Fibroblast of mammary gland (primary cell): ENCODE data around the gene EEFSEC.

ENCODE experiments used
- DNase-seq: peaks from one replicate; pipeline ENCODE4 v3.0.0-alpha.2; 2010; ENCODE audit warnings: low read depth
- H3K4me3 ChIP-seq: 2 replicates; pipeline ENCODE4 v1.5.1; 2011; ENCODE audit warnings: low read depth, mild to moderate bottlenecking, low read length, moderate library complexity; ENCODE audit not compliant: control insufficient read depth
- TF ChIP-seq, protein P1 (sequence below): conservative IDR thresholded peaks from 2 replicates; pipeline ENCODE4 v1.5.1; 2011; ENCODE audit warnings: low read depth, low read length, inconsistent platforms; ENCODE audit not compliant: control insufficient read depth, insufficient read depth

The EEFSEC gene

DNA sequence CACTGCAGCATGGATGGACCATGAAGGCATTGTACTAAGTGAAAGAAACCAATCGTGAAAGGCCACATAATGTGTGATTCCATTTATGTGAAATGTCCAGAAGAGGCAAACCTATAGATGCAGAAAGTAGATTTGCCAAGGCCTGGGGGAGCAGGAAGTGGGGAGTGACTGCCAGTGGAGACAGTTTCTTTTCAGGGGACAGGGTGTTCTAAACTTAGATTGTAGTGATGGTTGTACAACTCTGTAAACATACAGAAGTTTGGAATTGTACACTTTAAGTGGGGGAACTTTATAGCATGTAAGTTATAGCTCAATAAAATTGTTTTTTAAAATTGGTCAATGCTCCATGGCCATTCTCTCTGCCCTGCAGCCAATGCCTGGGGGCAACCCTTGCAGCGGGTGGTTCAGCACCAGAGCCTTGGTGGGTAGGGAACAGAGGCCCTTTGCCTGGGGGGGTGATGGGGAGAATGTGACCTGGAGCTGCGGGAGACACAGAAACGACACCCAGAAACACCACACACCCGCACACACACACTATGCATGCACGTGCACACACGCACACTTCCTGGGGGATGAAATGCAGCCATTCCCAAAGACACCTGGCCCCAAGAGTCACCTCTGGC is 270.4 kb downstream of the EEFSEC start:
- TF ChIP-seq, protein P1, sequence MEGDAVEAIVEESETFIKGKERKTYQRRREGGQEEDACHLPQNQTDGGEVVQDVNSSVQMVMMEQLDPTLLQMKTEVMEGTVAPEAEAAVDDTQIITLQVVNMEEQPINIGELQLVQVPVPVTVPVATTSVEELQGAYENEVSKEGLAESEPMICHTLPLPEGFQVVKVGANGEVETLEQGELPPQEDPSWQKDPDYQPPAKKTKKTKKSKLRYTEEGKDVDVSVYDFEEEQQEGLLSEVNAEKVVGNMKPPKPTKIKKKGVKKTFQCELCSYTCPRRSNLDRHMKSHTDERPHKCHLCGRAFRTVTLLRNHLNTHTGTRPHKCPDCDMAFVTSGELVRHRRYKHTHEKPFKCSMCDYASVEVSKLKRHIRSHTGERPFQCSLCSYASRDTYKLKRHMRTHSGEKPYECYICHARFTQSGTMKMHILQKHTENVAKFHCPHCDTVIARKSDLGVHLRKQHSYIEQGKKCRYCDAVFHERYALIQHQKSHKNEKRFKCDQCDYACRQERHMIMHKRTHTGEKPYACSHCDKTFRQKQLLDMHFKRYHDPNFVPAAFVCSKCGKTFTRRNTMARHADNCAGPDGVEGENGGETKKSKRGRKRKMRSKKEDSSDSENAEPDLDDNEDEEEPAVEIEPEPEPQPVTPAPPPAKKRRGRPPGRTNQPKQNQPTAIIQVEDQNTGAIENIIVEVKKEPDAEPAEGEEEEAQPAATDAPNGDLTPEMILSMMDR = no peak
- no peak for DNase-seq
- no peak overlapping the region for H3K4me3 ChIP-seq

DNA sequence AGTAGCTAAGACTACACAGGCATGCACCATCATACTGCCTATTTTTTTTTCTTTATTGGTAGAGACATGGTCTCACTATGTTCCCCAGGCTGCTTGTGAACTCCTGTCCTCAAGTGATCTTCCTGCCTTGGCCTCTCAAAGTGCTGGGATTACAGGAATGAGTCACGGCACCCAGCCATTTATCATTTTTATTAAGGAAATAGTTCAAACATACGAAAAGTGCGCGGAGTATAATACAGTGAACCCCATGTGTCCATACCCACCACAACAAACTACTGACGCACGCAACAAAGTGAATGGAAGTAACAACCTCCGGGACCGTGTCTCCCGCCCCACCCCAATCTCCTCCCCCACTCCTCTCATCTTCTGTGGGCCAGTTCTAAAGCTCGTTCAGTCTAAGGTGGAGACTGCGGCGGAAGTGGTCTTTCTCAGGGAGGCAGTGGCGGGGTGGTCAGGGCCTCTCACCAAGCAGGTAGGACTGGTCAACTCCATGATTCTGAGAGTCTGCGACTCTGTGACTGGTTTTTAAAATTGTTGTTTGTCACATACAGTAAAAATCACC is 271.3 kb downstream of the EEFSEC start:
- TF ChIP-seq, protein P1 = no peak
- DNase-seq = peak; percentile 74

DNA sequence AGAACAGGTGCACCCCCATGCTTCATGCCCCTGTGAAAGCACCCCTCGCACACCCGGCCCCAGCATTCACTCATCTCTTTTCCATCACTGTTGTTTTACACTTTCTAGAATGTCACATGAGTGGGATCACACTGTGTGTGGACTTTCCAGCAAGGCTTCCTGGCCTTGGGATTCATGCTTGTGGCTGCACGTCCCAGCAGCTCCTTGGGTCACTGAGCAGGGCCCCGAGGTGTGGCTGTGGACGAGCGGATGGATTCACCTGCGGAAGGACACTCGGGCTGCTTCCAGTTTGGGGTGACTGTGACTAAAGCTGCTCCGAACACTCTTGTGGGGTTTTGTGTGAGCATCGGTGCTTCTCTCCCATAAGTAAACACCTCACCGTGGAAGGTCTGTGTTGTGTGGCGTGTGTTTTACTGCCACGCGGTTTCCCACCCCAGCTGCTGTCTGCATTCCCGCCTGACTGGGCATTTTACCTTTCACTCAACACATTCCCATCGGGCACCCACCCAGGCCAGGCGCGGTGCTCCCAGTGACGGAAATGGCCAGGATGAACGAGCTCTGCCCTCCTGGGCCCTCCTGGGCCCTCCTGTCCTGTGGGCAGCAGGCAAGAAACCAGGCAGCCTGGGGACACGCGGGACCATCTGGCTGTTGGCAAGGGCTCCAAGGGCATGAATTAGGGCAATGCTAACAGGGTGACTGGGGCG is 272.0 kb downstream of the EEFSEC start:
- no peak overlapping the region for H3K4me3 ChIP-seq
- TF ChIP-seq, protein P1 = no peak
- no peak for DNase-seq

More for the DNA sequence above, 271.3 kb downstream of the EEFSEC start:
- H3K4me3 ChIP-seq = no peak overlapping the region

DNA sequence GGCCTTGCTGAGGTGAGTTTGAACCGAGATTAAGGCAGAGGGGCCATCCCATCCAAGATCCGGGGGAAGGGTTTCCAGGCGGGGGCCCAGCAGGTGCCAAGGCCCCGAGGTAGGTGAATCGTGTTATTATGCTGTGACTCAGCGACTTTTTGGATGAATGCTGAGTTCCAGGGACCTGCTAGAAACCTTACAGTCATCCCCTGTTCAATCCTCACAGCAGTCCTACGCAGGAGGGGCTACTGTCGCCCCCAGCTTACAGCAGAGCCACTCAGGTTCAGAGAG is 272.5 kb downstream of the EEFSEC start:
- H3K4me3 ChIP-seq = no peak overlapping the region
- no peak for DNase-seq
- TF ChIP-seq, protein P1 = no peak

DNA sequence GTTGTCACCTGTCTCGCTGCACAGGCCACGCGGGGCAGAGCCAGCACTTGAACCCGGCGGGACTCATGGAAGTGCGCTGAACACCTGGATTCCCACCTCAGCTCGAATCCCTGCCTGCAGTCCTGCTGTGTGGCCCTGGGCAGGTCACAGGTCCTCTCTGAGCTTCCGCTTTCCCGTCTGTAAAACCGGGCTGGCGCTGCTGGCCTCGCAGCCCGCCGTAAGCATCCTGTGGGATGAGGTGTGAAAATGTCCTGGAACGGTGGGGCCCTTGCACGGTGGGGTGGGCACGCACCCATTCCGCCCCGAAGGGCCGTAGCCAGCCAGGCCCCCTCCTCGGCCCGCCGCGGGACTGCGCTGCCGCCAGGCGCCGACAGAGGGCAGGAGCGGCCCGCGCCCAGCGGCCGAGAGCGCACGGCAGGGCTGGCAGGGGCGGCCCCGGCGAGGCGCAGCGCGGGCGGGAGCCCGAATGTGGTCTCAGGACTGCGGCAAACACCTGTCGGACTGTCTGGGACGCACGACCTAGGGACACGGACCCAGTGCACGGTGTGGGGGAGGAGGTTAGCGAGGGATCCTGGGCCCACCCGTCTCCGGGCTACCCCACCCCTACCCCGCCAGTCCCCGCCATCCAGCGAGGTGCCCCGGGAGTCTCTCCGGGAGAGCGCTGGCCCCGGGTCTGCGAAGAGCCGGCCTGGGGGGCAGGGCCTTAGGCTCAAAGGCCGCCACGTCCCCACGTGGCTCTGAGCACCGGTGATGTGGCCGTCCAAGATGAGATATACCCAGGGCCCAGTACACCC is 273.0 kb downstream of the EEFSEC start:
- H3K4me3 ChIP-seq = peak overlapping the region; percentile 4
- TF ChIP-seq, protein P1 = no peak
- peak; percentile 14 for DNase-seq

DNA sequence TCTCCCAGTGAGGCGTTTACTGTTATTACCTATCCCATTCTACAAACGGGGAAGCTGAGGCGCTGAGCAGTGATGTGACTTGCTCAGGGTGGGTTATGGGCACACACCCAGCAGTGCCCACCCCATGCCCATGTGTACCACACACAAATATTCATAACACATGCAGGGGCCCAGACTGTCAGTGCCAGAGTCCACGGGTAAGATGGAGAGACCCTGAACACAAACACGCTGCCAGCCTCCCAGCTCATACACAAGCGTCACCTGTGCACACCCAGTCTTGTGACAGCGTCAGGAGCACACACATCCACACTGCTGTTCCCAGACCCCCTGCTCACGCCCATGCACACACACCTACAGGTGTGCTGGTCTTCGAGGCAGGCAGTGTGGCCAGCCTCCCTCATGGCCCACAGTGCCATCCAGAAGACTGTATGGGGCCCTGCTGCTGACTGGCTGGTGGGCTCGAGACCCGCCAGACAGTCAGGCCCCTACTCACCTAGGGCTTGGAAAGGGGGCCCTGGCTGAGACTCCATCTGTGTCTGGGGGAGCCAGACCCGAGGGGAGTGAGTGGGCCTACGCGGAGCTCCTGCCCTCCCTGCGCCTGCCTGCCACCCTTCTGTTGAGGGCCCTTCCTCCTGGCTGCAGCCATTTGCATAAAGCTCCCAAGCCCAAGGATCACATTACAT is 274.0 kb downstream of the EEFSEC start:
- no peak overlapping the region for H3K4me3 ChIP-seq
- DNase-seq = no peak
- TF ChIP-seq, protein P1 = no peak
